GM12875 (cell line): ENCODE data around the gene CRKL.
"Not testable (repeated sequence)": the region's sequence is repeated elsewhere in the genome, so short reads cannot be mapped to it uniquely, and the experiment has no call there.

Source experiments
- H3K4me3 ChIP-seq: one replicate; pipeline ENCODE4 v1.5.1; 2011; ENCODE audit warnings: low read depth, low read length, control low read depth
- TF ChIP-seq, protein P1 (sequence below): IDR thresholded peaks from 2 replicates; pipeline ENCODE4 v1.5.1; 2011; ENCODE audit warnings: low read depth, mild to moderate bottlenecking, control low read depth, inconsistent platforms, low read length, moderate library complexity, borderline replicate concordance; ENCODE audit not compliant: insufficient read depth

The CRKL gene

DNA sequence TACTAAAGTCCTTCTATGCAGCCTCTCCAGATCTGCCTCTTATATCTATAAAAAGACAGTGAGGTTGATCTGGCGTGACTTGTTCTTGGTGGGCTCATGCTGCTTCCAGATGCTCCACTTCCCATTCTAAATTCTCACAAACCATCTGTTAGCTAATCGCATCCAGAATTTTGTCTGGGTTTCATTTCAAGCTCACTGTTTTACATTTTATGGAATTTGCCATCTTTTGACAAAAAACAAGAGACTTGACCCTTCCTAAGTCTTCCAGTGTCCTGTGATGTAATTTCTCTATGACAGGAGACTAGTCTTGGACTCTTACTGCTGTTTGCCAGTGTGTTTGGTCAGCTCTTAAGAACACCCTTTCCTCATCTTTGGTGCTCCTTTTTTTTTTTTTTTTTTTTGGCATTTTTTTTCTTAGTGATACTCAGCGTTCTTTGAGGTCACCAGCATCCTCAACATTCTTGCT, 23.0 kb downstream of the CRKL start:
- no peak overlapping the region for H3K4me3 ChIP-seq
- TF ChIP-seq, protein P1, sequence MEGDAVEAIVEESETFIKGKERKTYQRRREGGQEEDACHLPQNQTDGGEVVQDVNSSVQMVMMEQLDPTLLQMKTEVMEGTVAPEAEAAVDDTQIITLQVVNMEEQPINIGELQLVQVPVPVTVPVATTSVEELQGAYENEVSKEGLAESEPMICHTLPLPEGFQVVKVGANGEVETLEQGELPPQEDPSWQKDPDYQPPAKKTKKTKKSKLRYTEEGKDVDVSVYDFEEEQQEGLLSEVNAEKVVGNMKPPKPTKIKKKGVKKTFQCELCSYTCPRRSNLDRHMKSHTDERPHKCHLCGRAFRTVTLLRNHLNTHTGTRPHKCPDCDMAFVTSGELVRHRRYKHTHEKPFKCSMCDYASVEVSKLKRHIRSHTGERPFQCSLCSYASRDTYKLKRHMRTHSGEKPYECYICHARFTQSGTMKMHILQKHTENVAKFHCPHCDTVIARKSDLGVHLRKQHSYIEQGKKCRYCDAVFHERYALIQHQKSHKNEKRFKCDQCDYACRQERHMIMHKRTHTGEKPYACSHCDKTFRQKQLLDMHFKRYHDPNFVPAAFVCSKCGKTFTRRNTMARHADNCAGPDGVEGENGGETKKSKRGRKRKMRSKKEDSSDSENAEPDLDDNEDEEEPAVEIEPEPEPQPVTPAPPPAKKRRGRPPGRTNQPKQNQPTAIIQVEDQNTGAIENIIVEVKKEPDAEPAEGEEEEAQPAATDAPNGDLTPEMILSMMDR = no peak

DNA sequence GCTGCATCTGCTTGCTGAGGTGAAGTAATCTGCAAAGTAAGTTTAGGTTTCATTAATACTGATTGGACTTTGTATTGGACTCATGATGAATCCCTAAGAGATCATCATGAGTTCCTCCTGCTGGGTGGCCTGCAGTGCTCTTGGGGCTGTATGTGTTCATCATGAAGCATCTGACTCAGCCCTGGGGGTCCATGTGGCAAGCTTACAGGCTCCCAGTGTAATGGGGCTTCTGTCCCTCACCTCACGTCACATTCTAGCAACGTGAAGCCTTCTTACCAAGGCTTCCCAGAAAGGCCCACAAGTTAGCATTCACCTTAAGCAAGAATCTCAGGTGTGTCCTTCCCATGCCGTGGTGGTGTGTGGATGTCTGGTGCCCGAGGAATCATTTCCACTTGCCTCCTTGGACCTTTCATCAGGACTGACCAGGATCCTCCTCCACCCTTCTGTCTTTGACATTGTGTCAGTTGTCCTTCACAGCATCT, 23.7 kb downstream of the CRKL start:
- TF ChIP-seq, protein P1 = no peak
- H3K4me3 ChIP-seq = no peak overlapping the region

DNA sequence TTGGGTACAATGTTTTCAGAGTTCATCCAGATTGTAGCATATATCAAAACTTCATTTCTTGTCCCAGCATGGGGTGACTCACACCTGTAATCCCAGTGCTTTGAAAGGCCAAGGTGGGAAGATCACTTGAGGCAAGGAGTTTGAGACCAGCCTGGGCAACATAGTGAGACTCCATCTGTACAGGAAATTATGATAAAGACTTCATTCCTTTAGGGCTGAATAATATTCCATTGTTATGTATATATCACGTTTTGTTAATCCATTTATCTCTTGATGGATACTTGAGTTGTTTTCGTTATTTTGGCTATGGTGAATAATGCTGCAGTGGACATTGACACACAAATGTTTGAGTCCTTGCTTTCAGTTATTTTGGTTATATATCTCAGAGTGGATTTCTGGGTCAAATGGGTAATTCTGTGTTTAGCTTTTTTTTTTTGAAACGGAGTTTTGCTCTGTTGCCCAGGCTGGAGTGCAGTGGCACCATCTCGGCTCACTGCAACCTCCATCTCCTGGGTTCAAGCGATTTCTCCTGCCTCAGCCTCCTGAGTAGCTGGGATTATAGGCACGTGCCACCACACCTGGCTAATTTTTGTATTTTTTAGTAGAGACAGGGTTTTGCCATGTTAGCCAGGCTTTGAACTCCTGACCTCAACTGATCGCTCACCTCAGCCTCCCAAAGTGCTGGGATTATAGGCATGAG, 25.1 kb downstream of the CRKL start:
- H3K4me3 ChIP-seq = not testable (repeated sequence)

DNA sequence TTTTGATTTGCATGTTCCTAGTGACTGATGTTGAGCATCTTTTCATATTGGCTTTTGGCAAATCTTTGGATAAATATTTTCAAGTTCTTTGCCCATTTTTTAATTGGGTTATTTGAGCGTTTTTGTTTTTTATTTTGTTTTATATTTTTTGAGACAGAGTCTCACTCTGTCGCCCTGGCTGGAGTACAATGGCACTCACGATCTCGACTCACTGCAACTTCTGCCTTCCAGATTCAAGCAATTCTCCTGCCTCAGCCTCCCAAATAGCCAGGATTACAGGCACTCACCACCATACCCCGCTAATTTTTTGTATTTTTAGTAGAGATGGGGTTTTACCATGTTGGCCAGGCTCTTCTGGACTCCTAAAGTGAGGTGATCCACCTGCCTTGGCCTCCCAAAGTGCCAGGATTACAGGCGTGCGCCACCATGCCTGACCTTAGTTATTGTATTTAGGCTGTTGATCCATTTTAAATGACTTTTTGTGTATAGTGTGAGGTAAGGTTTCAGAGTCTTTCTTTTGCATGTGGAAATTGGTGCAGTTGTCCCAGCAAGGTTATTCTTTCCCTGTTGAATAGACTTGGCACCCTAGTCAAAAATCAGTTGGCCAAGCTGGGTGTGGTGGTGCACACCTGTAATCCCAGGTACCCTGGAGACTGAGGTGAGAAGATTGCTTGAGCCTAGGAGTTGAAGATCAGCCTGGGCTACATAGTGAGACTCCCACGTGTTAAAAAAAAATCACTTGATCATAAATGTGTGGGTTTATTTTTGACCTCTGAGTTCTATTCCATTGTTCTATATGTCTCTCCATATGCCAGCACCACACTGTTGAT, 26.1 kb downstream of the CRKL start:
- H3K4me3 ChIP-seq = no peak overlapping the region
- TF ChIP-seq, protein P1 = no peak

DNA sequence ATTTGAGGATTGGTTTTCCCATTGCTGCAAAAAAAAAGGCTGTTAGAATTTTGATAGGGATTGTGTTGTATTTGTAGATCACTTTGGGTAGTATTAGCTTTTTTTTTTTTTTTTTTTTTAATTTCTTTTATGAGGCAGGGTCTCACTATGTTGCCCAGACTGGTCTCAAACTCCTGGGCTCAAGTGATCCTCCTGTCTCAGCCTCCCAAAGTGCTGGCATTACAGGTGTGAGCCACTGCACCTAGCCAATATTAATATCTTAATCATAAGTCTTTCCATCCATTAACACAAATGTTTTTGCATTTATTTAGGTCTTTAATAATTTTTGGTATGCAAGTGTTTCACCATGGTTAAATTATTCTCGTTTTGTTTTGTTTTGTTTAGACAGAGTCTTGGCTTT, 26.8 kb downstream of the CRKL start:
- H3K4me3 ChIP-seq = no peak overlapping the region
- TF ChIP-seq, protein P1 = no peak

DNA sequence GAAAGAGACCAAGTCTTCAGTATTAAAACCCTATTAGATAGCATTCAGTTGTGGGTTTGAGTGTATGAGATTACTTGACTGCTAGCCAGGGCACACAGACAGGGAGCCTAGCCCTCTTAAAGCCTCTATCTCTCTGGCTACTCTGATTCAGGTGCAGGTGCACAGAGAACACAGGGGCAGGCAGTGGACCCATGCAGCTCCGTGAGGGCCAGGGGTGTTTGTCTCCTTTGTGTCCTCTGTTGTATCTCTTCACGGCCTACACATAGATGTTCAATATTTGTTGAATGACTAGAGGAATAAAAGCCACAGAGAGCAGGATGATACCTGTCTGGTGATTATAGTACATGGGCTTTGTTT, 28.3 kb downstream of the CRKL start:
- H3K4me3 ChIP-seq = no peak overlapping the region
- TF ChIP-seq, protein P1 = no peak

DNA sequence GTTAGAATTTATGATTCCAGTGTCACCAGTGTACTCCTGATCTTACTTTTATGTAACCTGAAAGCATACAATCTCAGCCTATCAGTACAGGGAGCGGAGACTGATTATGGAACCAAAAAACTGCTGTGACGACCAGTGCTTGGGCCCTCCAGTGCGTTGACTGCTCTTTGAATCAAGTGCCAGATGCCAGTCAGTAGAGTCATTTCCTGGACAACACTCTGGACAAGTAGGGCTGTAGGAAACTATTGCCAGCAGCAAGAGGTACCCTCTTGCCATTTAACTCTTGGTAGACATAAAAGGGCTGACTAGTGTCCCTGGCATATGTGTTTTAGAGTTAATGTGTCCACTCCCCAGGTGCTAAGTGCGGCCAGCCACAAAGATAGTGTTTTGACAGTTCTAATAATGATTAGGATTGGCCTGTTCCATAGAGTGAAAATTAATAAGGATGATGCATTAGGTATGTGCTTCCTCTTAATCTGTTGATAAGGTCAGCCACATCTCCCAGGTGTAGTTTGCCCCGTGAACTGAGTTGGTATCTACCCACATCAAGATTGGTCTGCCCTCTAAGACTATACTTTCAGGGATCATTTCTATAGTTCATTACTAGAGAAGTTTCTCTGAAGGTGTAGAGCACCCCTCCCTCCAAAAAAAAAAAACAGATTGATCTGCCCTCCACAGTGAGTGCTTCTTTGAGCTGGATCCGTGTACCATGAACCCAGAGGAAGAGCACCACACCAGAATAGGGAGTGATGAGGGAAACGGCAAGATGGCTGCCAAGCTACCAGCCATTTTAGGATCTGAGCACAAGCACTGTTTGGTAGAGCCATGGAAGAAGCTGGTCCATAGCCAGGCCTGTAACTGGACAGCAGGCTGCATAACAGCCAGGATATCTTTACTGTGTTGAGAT, 29.1 kb downstream of the CRKL start:
- H3K4me3 ChIP-seq = no peak overlapping the region
- TF ChIP-seq, protein P1 = no peak
